Measurements from ENCODE around the gene PYCR2. TPM values are rescaled to one million over a fixed set of nuclear protein-coding genes. Genes with fewer than 3 reads are reported as not detected.
A peak's percentile ranks its signal among the peaks of the same experiment; 100 is the strongest.

PYCR2 gene
- total and polyA plus RNA-seq, 2 donors (not counting 1 experiment from before 2014, with no cell fraction given): 28.6 to 32.4 TPM

- no peak overlapping the region for H3K4me3 ChIP-seq (replicated peaks in 1 of 4; ENCODE audit: control extremely low read depth in 1 of 4, insufficient read depth in 1 of 4, low read depth in 3 of 4, low read length in 4 of 4)
- no peak for DNase-seq (ENCODE audit: low read depth in 2 of 2)
- no peak overlapping the region for H3K4me2 ChIP-seq (ENCODE audit: extremely low read depth, insufficient read depth, low read length)
- no peaks in the 10 kb centered on the region for H4K20me1 ChIP-seq (ENCODE audit: control insufficient read depth, extremely low read depth, insufficient read depth, low read length)
- no peaks in the 10 kb centered on the region for H3K9me3 ChIP-seq (ENCODE audit: control insufficient read depth, insufficient read depth, low read depth, low read length)
- H3K9ac ChIP-seq (ENCODE audit: insufficient read depth, low read length): no peak overlapping the region
- H3K36me3 ChIP-seq (ENCODE audit: control insufficient read depth, insufficient read depth, low read length): peaks cover 3% of the 10 kb centered on the region
- no peak overlapping the region for H3K27ac ChIP-seq (ENCODE audit: insufficient read depth, low read length)
- TF ChIP-seq EZH2 (IDR thresholded peaks at IDR 0.05; ENCODE audit: low read length, missing control alignments) (no peak), CTCF (conservative IDR thresholded peaks at IDR 0.05 in 1 of 2, IDR thresholded peaks at IDR 0.05 in 1 of 2; ENCODE audit: low read depth in 1 of 2, low read length in 2 of 2) (no peak)
- H3K4me1 ChIP-seq (ENCODE audit: control insufficient read depth, extremely low read depth, insufficient read depth, low read length): peaks cover 15% of the 10 kb centered on the region
- H3K27me3 ChIP-seq (ENCODE audit: control insufficient read depth, insufficient read depth, low read length): no peaks in the 10 kb centered on the region
- peaks cover 8% of the 10 kb centered on the region for H3K79me2 ChIP-seq (ENCODE audit: control insufficient read depth, insufficient read depth, low read length)
- H2AFZ ChIP-seq (ENCODE audit: low read length): no peak overlapping the region
Observed at GRCh38 chr1:225879521-225880221, 44.4 kb downstream of the PYCR2 start.

GRCh38 chr1:225878282-225878681 lies 45.8 kb downstream of the PYCR2 start:
- H3K9me3 ChIP-seq (ENCODE audit: control insufficient read depth, insufficient read depth, low read depth, low read length): no peaks in the 10 kb centered on the region
- no peaks in the 10 kb centered on the region for H4K20me1 ChIP-seq (ENCODE audit: control insufficient read depth, extremely low read depth, insufficient read depth, low read length)
- TF ChIP-seq CTCF (conservative IDR thresholded peaks at IDR 0.05 in 1 of 2, IDR thresholded peaks at IDR 0.05 in 1 of 2; ENCODE audit: low read depth in 1 of 2, low read length in 2 of 2) (no peak), EZH2 (IDR thresholded peaks at IDR 0.05; ENCODE audit: low read length, missing control alignments) (no peak)
- DNase-seq (ENCODE audit: low read depth in 2 of 2): no peak
- peaks cover 15% of the 10 kb centered on the region for H3K4me1 ChIP-seq (ENCODE audit: control insufficient read depth, extremely low read depth, insufficient read depth, low read length)
- H2AFZ ChIP-seq (ENCODE audit: low read length): no peak overlapping the region
- no peak overlapping the region for H3K4me3 ChIP-seq (replicated peaks in 1 of 4; ENCODE audit: control extremely low read depth in 1 of 4, insufficient read depth in 1 of 4, low read depth in 3 of 4, low read length in 4 of 4)
- H3K27me3 ChIP-seq (ENCODE audit: control insufficient read depth, insufficient read depth, low read length): no peaks in the 10 kb centered on the region
- H3K9ac ChIP-seq (ENCODE audit: insufficient read depth, low read length): no peak overlapping the region
- no peak overlapping the region for H3K27ac ChIP-seq (ENCODE audit: insufficient read depth, low read length)
- peaks cover 8% of the 10 kb centered on the region for H3K79me2 ChIP-seq (ENCODE audit: control insufficient read depth, insufficient read depth, low read length)
- H3K36me3 ChIP-seq (ENCODE audit: control insufficient read depth, insufficient read depth, low read length): peaks cover 9% of the 10 kb centered on the region
- no peak overlapping the region for H3K4me2 ChIP-seq (ENCODE audit: extremely low read depth, insufficient read depth, low read length)

GRCh38 chr1:225877580-225877979 lies 46.5 kb downstream of the PYCR2 start:
- Histone ChIP-seq H4K20me1 (ENCODE audit: control insufficient read depth, extremely low read depth, insufficient read depth, low read length) (no peaks in the 10 kb centered on the region), H3K36me3 (ENCODE audit: control insufficient read depth, insufficient read depth, low read length) (peaks cover 10% of the 10 kb centered on the region), H3K4me3 (replicated peaks in 1 of 4; ENCODE audit: control extremely low read depth in 1 of 4, insufficient read depth in 1 of 4, low read depth in 3 of 4, low read length in 4 of 4) (no peak overlapping the region), H3K27me3 (ENCODE audit: control insufficient read depth, insufficient read depth, low read length) (no peaks in the 10 kb centered on the region), H3K9me3 (ENCODE audit: control insufficient read depth, insufficient read depth, low read depth, low read length) (no peaks in the 10 kb centered on the region), H3K9ac (ENCODE audit: insufficient read depth, low read length) (no peak overlapping the region), H3K27ac (ENCODE audit: insufficient read depth, low read length) (no peak overlapping the region), H3K4me2 (ENCODE audit: extremely low read depth, insufficient read depth, low read length) (no peak overlapping the region), H3K4me1 (ENCODE audit: control insufficient read depth, extremely low read depth, insufficient read depth, low read length) (peaks cover 12% of the 10 kb centered on the region), H2AFZ (ENCODE audit: low read length) (no peak overlapping the region), H3K79me2 (ENCODE audit: control insufficient read depth, insufficient read depth, low read length) (peaks cover 8% of the 10 kb centered on the region)
- TF ChIP-seq EZH2 (IDR thresholded peaks at IDR 0.05; ENCODE audit: low read length, missing control alignments) (no peak), CTCF (conservative IDR thresholded peaks at IDR 0.05 in 1 of 2, IDR thresholded peaks at IDR 0.05 in 1 of 2; ENCODE audit: low read depth in 1 of 2, low read length in 2 of 2) (peak; percentile 28 to 68)
- peak; percentile 35 to 45 for DNase-seq (ENCODE audit: low read depth in 2 of 2)

All from fibroblast of lung (primary cell).